ENCODE results near the gene NIPAL4. TPM values are rescaled to one million over a fixed set of nuclear protein-coding genes. Genes with fewer than 3 reads are reported as not detected.

NIPAL4 gene
- total RNA-seq, 1 experiment from 2014 or later: not detected

GRCh38 chr5:157496864-157497263 is 36.9 kb downstream of the NIPAL4 start:
- Histone ChIP-seq H3K27me3 (ENCODE audit: control insufficient read depth, insufficient read depth, low read length) (no peaks in the 10 kb centered on the region), H3K36me3 (ENCODE audit: control insufficient read depth, insufficient read depth, low read length) (no peaks in the 10 kb centered on the region), H3K9me3 (ENCODE audit: control insufficient read depth, insufficient read depth, low read depth, low read length) (no peaks in the 10 kb centered on the region), H3K4me3 (ENCODE audit: low read depth in 2 of 2, low read length in 2 of 2) (no peak overlapping the region), H3K27ac (ENCODE audit: low read length) (no peak overlapping the region), H3K4me1 (ENCODE audit: control insufficient read depth, insufficient read depth, low read length) (no peaks in the 10 kb centered on the region)
- in situ Hi-C loops (cut with HindIII; ENCODE audit: low pct_unique_long_range_greater_than_20kb, low sequenced_read_pairs) (no loop called here), intact Hi-C loops (cut with micrococcal nuclease; ENCODE audit: unreplicated experiment) (no loop called here)
- CTCF ChIA-PET: no interaction called here
- ATAC-seq (no peak), DNase-seq (ENCODE audit: low read depth, low spot score) (no peak)
- BruUV-seq (replicated peaks): no TSS peak
- POLR2A ChIA-PET: no interaction called here
- TF ChIP-seq POLR2AphosphoS5 (IDR thresholded peaks at IDR 0.05; ENCODE audit: low read depth, low read length) (no peak), REST (IDR thresholded peaks at IDR 0.05; ENCODE audit: insufficient read depth in 1 of 2, low read depth in 2 of 2, low read length in 1 of 2) (no peak), SIN3A (IDR thresholded peaks at IDR 0.05; ENCODE audit: borderline replicate concordance, insufficient read depth, low read depth, low read length) (no peak), TCF7L2 (IDR thresholded peaks at IDR 0.05; ENCODE audit: low read depth, low read length) (no peak), CTCF (IDR thresholded peaks at IDR 0.05) (no peak)

GRCh38 chr5:157497875-157498611 is 38.0 kb downstream of the NIPAL4 start:
- in situ Hi-C loops (cut with HindIII; ENCODE audit: low pct_unique_long_range_greater_than_20kb, low sequenced_read_pairs): no loop called here
- ATAC-seq: no peak

More at GRCh38 chr5:157497875-157498611, 38.0 kb downstream of the NIPAL4 start:
- intact Hi-C loops (cut with micrococcal nuclease; ENCODE audit: unreplicated experiment): no loop called here
- TF ChIP-seq CTCF (IDR thresholded peaks at IDR 0.05) (no peak), REST (IDR thresholded peaks at IDR 0.05; ENCODE audit: insufficient read depth in 1 of 2, low read depth in 2 of 2, low read length in 1 of 2) (no peak), TCF7L2 (IDR thresholded peaks at IDR 0.05; ENCODE audit: low read depth, low read length) (no peak), SIN3A (IDR thresholded peaks at IDR 0.05; ENCODE audit: borderline replicate concordance, insufficient read depth, low read depth, low read length) (no peak), POLR2AphosphoS5 (IDR thresholded peaks at IDR 0.05; ENCODE audit: low read depth, low read length) (no peak)
- no peak for DNase-seq (ENCODE audit: low read depth, low spot score)
- ChIA-PET CTCF (no interaction called here), POLR2A (no interaction called here)
- H3K27ac ChIP-seq (ENCODE audit: low read length): no peak overlapping the region
- H3K9me3 ChIP-seq (ENCODE audit: control insufficient read depth, insufficient read depth, low read depth, low read length): no peaks in the 10 kb centered on the region
- H3K4me3 ChIP-seq (ENCODE audit: low read depth in 2 of 2, low read length in 2 of 2): no peak overlapping the region
- no TSS peak for BruUV-seq (replicated peaks)
- H3K36me3 ChIP-seq (ENCODE audit: control insufficient read depth, insufficient read depth, low read length): no peaks in the 10 kb centered on the region
- no peaks in the 10 kb centered on the region for H3K27me3 ChIP-seq (ENCODE audit: control insufficient read depth, insufficient read depth, low read length)
- no peaks in the 10 kb centered on the region for H3K4me1 ChIP-seq (ENCODE audit: control insufficient read depth, insufficient read depth, low read length)
